Measurements from ENCODE around the gene DYRK1B.
"Not testable (repeated sequence)": the region's sequence is repeated elsewhere in the genome, so short reads cannot be mapped to it uniquely, and the experiment has no call there.

The DYRK1B gene

GRCh38 chr19:39809368-39809767, 24.6 kb downstream of the DYRK1B start:
- no peak for DNase-seq (ENCODE audit: low read depth)

DNA sequence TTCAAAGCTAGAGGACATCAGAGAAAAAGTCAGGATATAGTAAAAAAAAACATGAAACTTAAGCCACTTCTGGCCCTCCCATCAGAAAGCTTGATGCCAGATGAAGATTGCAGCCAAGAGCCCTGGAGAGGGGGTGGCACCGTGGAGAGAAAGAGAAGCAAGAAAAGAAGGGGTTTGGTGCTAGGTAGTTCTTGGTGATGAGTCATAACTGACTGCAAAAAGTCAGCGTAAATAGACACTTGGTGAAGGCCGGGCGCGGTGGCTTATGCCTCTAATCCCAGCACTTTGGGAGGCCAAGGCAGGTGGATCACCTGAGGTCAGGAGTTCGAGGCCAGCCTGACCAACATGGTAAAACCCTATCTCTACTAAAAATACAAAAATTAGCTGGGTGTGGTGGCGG, 25.3 kb downstream of the DYRK1B start:
- not testable (repeated sequence) for DNase-seq (ENCODE audit: low read depth)

- no peak for DNase-seq (ENCODE audit: low read depth)
Measured at GRCh38 chr19:39807846-39808364, 26.1 kb downstream of the DYRK1B start.

GRCh38 chr19:39805104-39805503, 28.9 kb downstream of the DYRK1B start:
- no peak for DNase-seq (ENCODE audit: low read depth)

GRCh38 chr19:39802958-39803357, 31.0 kb downstream of the DYRK1B start:
- DNase-seq (ENCODE audit: low read depth), result no peak

- no peak for DNase-seq (ENCODE audit: low read depth)
Measured at GRCh38 chr19:39797083-39797482, 36.9 kb downstream of the DYRK1B start.

DNA sequence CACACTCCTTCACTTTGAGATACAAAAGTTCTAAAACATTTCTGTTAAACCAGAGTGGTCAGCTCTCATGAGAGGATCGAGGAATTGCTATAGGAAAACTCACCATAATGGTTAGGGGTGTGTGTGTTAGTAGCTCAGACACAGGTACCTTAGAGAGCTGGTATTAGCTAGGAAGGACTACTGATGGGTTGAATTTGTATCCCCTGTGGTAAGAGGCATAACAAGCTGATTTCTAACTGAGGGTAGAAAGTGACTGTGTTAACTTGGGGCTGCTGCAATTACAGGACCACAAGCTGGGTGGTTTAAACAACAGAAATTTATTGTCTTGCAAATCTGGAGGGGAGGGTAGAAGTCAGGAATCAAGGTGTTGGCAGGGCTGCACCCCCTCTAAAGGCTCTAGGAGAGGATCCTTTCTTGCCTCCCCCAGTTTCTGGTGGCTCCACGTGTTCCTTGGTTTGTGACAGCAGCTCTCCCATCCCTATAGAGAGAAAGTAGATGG, 37.9 kb downstream of the DYRK1B start:
- no peak for DNase-seq (ENCODE audit: low read depth)

GRCh38 chr19:39795001-39795400, 39.0 kb downstream of the DYRK1B start:
- no peak for DNase-seq (ENCODE audit: low read depth)

DNA sequence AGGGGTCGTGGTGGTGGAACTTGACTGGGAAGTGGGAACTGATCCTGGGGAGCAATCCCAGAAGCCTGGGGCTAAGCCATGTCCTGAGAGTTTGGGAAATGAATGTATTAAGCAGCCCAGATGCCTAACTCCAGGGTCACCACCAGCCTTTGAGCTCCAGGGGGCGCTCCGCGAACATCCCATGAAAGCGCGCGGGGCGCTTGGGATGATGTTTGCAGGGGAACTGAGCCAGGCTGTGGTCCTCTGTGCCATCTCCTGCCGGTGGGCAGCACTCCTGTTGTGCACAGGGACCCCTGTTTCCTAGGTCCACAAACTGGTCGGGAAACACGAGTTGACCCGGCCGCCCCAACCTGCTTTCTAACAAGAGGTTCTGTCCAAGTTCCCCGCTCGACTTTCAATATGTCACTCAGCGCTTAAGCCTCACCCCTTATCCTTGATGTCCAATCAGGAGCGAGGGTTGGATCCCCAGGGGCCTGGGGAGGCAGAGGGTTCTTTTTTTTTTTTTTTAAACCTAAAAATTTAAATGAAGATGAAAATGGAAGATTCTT, 40.9 kb downstream of the DYRK1B start:
- DNase-seq (ENCODE audit: low read depth), result peak; percentile 68

DNA sequence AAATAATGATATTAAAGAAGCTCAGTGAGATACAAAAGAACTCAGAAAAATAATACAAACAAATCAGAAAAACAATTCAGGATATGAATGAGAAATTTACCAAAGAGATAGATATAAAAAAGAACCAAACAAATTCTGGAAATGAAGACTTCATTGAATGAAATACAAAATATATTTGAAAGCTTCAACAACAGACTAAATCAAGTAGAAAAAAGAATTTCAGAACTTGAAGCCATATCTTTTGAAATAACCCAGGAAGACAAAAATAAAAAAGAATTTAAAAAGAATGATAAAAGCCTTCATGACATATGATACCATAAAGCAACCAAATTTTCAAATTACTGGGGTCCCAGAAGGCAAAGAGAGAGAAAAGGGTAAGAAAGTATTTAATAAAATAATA, 45.7 kb downstream of the DYRK1B start:
- no peak for DNase-seq (ENCODE audit: low read depth)

GRCh38 chr19:39780894-39781293, 53.1 kb downstream of the DYRK1B start:
- DNase-seq (ENCODE audit: low read depth), result no peak

DNA sequence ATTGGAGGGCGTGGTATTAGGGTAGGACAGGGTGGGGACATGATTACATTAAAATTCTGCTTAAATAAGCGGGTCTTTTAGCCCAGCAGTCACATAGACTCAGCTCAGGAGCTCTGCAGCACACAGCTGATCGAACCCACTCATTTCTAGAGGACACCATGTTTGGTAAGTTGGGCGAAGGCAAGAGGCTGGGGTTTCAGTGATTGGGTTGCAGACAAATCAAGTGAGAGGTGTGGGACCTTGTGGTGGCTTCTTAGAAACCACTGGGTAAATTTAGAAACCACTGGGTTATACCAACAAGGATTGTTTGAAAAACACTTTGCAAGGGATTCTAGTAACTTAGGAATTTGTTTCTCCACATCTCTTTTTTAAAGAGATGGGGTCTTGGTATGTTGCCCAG, 55.2 kb downstream of the DYRK1B start, which contains the start of gene LEUTX:
Gene LEUTX, plus strand, starts transcription at position 92 of the 400 bp plus-strand sequence. Its CDS starts 67 bp downstream, at position 159.
- DNase-seq (ENCODE audit: low read depth), result no peak
